DMS53 (cell line): ENCODE results near the gene NARF.
"Not testable (repeated sequence)": the region's sequence is repeated elsewhere in the genome, so short reads cannot be mapped to it uniquely, and the experiment has no call there.

Experiments used
- DNase-seq: peaks from one replicate; lab custom pipeline; 2025; lab: John Stamatoyannopoulos, UW

The NARF gene

GRCh38 chr17:82536512-82537201, 78.1 kb downstream of the NARF start:
- DNase-seq = no peak

GRCh38 chr17:82537228-82537627, 78.7 kb downstream of the NARF start:
- DNase-seq = not testable (repeated sequence)

GRCh38 chr17:82539076-82539475, 80.5 kb downstream of the NARF start:
- not testable (repeated sequence) for DNase-seq
